NCI-H748 treated with DMSO at 0.1 percent for 48 hours (cell line): Measurements from ENCODE around the gene CLP1.

ENCODE experiments used
- DNase-seq: peaks from one replicate; lab custom pipeline; 2025; lab: John Stamatoyannopoulos, UW

Gene CLP1

GRCh38 chr11:57657194-57658022 is at the start of gene CLP1:
CLP1 (plus strand) TSS chr11:57657762; CDS start chr11:57659477, 1,715 bp downstream.
- peak; percentile 95 for DNase-seq

- DNase-seq, result no peak
These were observed 47.4 kb upstream of the CLP1 start for GRCh38 chr11:57610170-57610569.

GRCh38 chr11:57614234-57614772 is 43.3 kb upstream of the CLP1 start:
- DNase-seq, result no peak

GRCh38 chr11:57615308-57615707 is 42.3 kb upstream of the CLP1 start:
- no peak for DNase-seq

DNA sequence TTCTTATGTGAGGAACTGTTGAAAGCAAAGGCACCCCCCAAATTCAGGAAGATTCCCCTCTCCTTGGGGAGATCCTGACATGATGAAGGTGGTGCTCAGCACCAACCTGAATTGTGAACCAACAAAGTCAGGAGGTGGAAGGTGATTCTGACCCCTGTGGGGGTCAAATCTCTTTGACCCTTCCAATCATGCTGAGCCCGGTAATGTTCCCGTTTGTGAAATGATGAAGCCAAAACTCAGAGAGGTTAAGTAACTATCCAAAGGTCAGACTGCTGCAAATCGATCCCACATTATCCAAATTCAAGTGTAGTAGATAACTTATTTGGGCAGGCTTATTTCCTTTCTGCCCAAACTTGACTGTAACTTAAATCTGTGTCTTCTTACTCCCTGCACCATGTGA is 41.0 kb upstream of the CLP1 start:
- DNase-seq, result no peak

- no peak for DNase-seq
These were observed 39.1 kb upstream of the CLP1 start for GRCh38 chr11:57618438-57618837.

DNA sequence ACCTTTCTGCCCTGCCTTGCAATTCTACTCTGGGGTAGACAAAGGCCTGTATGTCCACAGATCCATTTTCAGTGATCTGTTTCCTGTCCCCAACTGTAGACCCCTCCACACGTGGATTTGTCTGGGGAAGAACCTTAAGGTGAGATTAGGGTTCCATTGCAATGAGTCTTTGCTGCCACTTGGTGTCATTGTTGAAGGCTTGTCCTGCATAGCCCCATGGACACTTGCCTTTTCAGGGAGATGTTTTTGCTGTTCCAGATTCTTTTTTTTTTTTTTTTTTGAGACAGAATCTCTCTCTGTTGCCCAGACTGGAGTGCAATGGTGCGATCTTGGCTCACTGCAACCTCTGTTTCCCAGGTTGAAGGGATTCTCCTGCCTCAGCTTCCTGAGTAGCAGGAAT is 38.2 kb upstream of the CLP1 start:
- DNase-seq, result no peak

- no peak for DNase-seq
These were observed 37.1 kb upstream of the CLP1 start for GRCh38 chr11:57620467-57620866.

GRCh38 chr11:57622263-57622662 is 35.3 kb upstream of the CLP1 start:
- no peak for DNase-seq

- no peak for DNase-seq
These were observed 32.7 kb upstream of the CLP1 start for GRCh38 chr11:57624864-57625263.

DNA sequence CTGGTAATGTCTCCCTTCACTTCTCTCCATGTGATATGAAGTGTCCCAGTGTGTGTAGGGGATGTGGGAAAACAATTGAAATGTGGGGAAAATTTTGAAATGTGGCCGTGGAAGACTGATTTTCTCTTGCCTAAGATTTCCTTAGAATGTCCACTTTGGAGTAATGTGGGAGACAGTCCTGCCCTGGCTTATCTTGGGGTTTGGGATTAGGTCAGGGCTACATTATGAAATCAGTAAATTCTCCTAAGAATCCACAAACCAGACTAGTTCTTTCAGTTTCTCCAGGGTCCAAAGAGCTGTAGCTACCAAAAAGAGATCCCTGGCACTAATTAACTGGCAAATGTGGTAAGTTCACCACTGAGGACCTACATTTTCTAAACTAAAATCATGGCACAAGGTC is 30.7 kb upstream of the CLP1 start:
- DNase-seq, result no peak

GRCh38 chr11:57630171-57630570 is 27.4 kb upstream of the CLP1 start:
- DNase-seq, result no peak

- no peak for DNase-seq
These were observed 25.4 kb upstream of the CLP1 start for GRCh38 chr11:57632116-57632515.

DNA sequence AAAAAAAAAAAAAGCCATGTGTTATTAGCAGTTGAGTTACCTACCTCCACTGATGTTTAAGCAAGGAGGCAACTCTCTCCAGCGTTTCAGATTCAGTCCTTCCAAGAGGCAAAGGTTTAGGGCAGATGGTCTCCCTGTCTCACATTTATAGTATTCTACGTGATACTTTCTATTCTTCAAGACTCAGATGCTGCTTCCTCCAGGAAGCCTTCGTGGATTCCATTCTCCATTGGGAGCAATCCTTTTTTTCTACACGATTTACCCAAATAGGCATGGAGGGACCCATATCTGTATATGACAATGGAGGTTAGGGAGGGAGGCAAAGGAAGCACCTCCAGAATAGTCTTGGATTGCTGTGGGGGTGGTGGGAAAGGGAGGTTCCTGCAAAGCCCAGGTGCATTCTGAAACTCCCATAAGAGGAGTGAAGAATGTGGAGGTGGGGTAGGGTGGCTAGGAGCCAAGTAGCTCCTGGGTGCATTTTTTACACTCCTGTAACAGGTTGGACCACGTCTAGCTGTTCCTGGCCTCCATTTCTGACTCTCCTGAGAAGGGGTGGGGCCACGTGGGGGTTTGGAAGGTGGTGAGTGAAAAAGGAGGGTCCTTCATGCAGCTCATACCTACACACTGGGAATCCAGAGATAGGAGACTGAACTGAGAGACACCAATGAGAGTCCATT is 24.0 kb upstream of the CLP1 start:
- no peak for DNase-seq

DNA sequence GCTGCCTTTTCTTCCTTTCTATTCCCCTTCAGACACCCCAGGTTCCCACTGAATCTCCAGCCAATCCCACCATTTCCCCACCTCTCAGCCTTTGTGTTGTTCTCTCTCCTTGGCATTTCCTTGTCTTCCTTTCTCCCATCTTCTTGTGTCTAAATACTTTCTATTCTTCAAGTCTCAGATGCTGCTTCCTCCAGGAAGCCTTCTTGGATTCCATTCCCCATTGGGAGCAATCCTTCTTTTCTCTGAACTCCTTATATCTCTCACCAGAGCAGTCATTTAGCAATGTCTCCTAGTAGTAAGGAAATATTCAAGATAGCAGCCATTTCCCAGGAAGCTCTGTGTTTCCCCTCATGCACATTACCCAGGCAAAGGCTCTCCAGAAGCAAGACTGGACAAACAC is 23.3 kb upstream of the CLP1 start:
- no peak for DNase-seq

DNA sequence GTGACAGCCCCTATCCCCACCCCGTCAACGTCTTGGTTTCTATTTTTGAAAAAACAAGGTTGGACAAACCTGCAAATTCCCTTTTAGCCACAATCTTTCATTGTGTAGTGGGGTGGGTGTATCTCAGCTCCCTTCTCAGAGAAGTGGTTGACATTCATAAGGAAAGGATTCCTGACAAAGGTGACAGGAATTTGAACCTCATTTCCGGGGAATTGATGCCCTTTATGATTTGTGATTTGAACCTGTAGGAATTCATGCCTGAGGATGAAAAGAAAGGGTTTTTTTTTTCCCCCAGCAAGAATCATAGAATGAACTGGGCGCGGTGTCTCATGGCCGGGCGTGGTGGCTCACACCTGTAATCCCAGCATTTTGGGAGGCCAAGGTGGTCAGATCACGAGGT is 22.3 kb upstream of the CLP1 start:
- DNase-seq, result no peak

- no peak for DNase-seq
These were observed 19.9 kb upstream of the CLP1 start for GRCh38 chr11:57637626-57638004.

DNA sequence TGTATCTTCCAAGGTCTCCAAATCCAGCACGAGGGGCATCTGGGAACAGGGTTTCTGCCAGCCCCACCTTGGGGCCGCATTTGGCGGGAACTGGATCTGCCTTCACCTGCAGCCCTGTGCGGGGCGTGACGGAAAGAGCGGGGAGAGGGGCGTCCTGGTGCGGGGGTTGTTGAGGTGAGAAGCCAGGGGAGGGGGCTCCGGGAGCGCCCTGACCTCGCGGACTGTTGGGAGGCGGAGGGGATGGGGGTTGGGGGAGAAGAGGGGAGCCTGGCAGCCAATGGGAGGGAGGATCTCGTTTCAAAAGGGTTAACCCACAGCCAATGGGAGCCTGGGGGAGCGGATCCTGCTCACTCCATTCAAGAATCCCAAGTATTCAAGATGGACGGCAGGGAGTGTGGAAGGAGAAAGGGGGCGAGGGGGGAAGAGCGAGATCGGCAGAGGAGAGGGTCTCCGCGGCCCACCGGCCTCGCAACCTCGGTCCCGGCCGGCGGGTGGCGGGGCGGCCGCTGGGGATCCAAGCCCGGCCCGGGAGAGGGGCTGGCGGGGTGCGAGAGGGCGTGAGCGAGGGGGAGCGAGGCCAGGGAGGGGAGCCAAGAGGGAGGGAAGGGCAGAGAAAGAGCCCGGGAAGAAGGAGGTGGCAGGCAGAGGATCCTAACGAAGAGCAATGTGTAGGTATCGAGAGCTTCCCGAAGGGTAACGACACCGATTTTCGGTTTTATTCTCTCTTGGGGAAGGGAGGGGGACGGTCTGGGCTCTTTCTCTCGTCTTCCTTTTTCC is 19.4 kb upstream of the CLP1 start:
- peak; percentile 57 for DNase-seq

GRCh38 chr11:57638811-57639320 is 18.7 kb upstream of the CLP1 start:
- no peak for DNase-seq

- no peak for DNase-seq
These were observed 18.1 kb upstream of the CLP1 start for GRCh38 chr11:57639321-57640067.

DNA sequence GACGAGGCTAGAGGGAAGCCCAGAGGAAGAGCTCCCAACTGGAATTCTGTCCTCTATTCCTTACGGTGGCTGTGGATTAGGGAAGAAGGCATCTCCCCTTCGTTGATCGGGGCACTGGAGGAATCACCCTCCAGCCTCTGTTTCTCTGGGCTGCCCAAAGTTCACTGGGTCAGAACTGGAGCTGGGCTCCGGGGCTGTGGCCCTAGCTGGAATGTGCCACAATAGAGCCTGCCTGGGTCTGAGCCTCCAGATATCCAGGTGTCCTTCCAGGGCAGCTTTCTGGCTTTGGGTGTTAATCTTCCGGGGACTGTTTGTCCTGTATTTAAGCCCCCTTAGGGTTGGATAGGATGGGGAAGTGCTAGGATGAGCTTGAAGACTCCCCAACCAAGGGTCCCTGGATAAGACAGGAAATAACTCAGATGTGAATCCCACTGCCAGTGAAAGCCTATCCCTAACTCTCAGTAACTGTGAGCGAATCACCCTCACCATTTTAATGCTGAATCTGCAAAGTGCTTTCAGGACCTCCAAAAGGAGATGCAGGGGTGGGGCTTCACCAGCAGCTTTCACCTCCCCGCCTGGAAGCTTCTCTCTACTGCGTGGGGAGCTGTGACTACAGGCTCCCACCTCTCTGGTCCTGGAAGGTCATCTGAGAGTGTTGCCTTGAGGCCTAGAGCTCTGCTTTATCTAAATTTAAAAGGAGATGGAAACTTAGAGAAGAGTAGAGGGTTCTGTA is 17.3 kb upstream of the CLP1 start:
- DNase-seq, result no peak
